Activated T-helper 1 cell treated with anti-CD3 and anti-CD28 coated beads, Interleukin-12 subunit alpha, Interleukin-12 subunit beta, Interleukin-2, Interleukin-4 antibody, amounts not matched to agents 30 ng/mL and 10 ng/mL and 1 ng/mL, durations not matched to agents 14 hours and 24 hours and 36 hours (primary cell): ENCODE results near the gene PFKFB1. TPM values are rescaled to one million over a fixed set of nuclear protein-coding genes. Genes with fewer than 3 reads are reported as not detected.
A peak's percentile ranks its signal among the peaks of the same experiment; 100 is the strongest.

ENCODE experiments used
- DNase-seq: peaks from one replicate; pipeline ENCODE4 v3.0.0; 2021; ENCODE audit warnings: low spot score
- H3K27ac Mint-ChIP-seq: one replicate; pipeline ENCODE4 v1.8.0; 2021; ENCODE audit warnings: mild to moderate bottlenecking, mixed read lengths
- H3K27me3 Mint-ChIP-seq: one replicate; pipeline ENCODE4 v1.8.0; 2022; ENCODE audit warnings: mild to moderate bottlenecking, moderate library complexity, mixed read lengths; ENCODE audit not compliant: insufficient read depth
- H3K36me3 Mint-ChIP-seq: one replicate; pipeline ENCODE4 v1.8.0; 2021; ENCODE audit warnings: low read depth, mixed read lengths
- H3K4me1 Mint-ChIP-seq: one replicate; pipeline ENCODE4 v1.8.0; 2021; ENCODE audit warnings: low read depth, mixed read lengths
- H3K4me3 Mint-ChIP-seq: one replicate; pipeline ENCODE4 v1.8.0; 2021; ENCODE audit warnings: mild to moderate bottlenecking, moderate library complexity, mixed read lengths
- H3K9me3 Mint-ChIP-seq: one replicate; pipeline ENCODE4 v1.8.0; 2021; ENCODE audit warnings: mixed read lengths
- intact Hi-C: fragments of 100-400 bp; cut with micrococcal nuclease; formaldehyde crosslinking; loops from one replicate; pipeline ENCODE4 v1.15.1; 2024
- total RNA-seq: library from RNA; stranded (reverse); gene quantifications from 2 replicates; pipeline ENCODE4 v1.2.3, GENCODE V29; 2022

PFKFB1 gene
- total RNA-seq, 1 donor from 2014 or later: 0.39 TPM

DNA sequence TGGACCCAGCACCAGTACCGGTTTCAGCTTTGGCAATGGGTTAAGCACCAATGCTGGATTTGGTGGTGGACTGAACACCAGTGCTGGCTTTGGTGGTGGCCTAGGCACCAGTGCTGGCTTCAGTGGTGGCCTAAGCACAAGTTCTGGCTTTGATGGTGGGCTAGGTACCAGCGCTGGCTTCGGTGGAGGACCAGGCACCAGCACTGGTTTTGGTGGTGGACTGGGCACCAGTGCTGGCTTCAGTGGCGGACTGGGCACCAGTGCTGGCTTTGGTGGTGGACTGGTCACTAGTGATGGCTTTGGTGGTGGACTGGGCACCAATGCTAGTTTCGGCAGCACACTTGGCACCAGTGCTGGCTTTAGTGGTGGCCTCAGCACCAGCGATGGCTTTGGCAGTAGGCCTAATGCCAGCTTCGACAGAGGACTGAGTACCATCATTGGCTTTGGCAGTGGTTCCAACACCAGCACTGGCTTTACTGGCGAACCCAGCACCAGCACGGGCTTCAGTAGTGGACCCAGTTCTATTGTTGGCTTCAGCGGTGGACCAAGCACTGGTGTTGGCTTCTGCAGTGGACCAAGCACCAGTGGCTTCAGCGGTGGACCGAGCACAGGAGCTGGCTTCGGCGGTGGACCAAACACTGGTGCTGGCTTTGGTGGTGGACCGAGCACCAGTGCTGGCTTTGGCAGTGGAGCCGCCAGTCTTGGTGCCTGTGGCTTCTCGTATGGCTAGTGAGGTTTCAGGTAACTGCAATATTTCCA is 63.5 kb downstream of the PFKFB1 start:
- Mint-ChIP-seq H3K36me3 (no peaks in the 10 kb centered on the region), H3K4me1 (no peaks in the 10 kb centered on the region), H3K9me3 (no peaks in the 10 kb centered on the region), H3K4me3 (no peak overlapping the region), H3K27me3 (no peaks in the 10 kb centered on the region), H3K27ac (no peak overlapping the region)
- no peak for DNase-seq
- intact Hi-C loops: no loop called here

DNA sequence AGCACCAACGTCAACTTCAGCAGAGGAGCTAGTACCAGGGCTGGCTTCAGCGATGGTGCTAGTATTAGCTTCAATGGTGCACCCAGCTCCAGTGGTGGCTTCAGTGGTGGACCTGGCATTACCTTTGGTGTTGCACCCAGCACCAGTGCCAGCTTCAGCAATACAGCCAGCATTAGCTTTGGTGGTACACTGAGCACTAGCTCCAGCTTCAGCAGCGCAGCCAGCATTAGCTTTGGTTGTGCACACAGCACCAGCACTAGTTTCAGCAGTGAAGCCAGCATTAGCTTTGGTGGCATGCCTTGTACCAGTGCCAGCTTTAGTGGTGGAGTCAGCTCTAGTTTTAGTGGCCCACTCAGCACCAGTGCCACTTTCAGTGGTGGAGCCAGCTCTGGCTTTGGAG is 65.1 kb downstream of the PFKFB1 start:
- H3K36me3 Mint-ChIP-seq: no peaks in the 10 kb centered on the region
- H3K4me1 Mint-ChIP-seq: no peaks in the 10 kb centered on the region
- intact Hi-C loops: no loop called here
- H3K27ac Mint-ChIP-seq: no peak overlapping the region
- H3K9me3 Mint-ChIP-seq: no peaks in the 10 kb centered on the region
- no peak for DNase-seq
- H3K4me3 Mint-ChIP-seq: no peak overlapping the region
- H3K27me3 Mint-ChIP-seq: no peaks in the 10 kb centered on the region

DNA sequence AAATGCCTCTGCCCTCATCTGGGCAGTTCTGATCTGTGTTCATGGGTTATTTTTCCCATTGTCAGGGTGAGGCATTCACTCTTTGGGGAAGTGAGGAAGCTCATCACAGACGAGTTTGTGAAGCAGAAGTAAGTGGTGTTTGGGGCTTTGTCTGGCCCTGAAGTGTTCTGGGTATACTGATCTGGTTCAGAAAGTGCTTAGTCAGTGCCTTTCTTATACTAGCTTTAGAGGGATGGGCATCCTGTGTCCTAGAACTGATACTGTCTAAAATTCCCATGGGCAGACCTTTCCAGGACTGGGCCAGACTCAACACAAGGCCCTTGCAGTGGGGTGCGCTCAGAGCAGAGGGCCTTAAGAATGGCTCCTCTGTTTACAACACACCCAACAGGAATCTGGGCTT is 67.0 kb downstream of the PFKFB1 start:
- intact Hi-C loops: no loop called here
- no peak for DNase-seq
- no peak overlapping the region for H3K4me3 Mint-ChIP-seq
- H3K27ac Mint-ChIP-seq: no peak overlapping the region
- no peaks in the 10 kb centered on the region for H3K27me3 Mint-ChIP-seq
- H3K36me3 Mint-ChIP-seq: no peaks in the 10 kb centered on the region
- H3K4me1 Mint-ChIP-seq: no peaks in the 10 kb centered on the region
- H3K9me3 Mint-ChIP-seq: no peaks in the 10 kb centered on the region

DNA sequence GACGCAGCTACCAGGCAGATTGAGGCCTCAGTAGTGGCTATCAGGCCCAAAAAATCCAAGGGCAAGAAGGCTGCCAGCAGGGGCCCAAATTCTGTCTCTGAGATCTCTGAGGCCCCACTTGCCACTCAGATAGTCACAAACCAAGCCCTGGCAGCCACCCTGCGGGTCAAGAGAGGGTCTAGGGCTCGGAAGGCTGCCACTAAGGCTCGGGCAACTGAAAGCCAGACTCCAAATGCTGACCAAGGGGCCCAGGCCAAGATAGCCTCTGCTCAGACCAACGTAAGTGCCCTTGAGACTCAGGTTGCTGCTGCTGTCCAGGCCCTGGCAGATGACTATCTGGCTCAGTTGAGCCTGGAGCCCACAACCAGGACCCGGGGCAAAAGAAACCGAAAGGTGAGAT is 70.6 kb downstream of the PFKFB1 start:
- intact Hi-C loops: no loop called here
- Mint-ChIP-seq H3K4me1 (peaks cover 17% of the 10 kb centered on the region), H3K9me3 (no peaks in the 10 kb centered on the region), H3K27me3 (peaks cover 7% of the 10 kb centered on the region), H3K36me3 (no peaks in the 10 kb centered on the region), H3K4me3 (no peak overlapping the region), H3K27ac (no peak overlapping the region)
- no peak for DNase-seq

DNA sequence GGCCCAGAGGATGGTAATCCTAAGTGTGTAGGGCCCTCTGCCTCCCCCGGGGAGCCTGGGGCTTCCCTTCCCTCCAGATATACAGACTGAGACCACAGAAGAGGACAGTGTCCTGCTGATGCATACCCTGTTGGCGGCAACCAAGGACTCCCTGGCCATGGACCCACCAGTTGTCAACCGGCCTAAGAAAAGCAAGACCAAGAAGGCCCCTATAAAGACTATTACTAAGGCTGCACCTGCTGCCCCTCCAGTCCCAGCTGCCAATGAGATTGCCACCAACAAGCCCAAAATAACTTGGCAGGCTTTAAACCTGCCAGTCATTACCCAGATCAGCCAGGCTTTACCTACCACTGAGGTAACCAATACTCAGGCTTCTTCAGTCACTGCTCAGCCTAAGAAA is 71.4 kb downstream of the PFKFB1 start:
- Mint-ChIP-seq H3K27ac (no peak overlapping the region), H3K27me3 (peaks cover 7% of the 10 kb centered on the region), H3K36me3 (no peaks in the 10 kb centered on the region), H3K9me3 (no peaks in the 10 kb centered on the region), H3K4me3 (no peak overlapping the region), H3K4me1 (peaks cover 17% of the 10 kb centered on the region)
- intact Hi-C loops: no loop called here
- no peak for DNase-seq

- Mint-ChIP-seq H3K4me3 (peak overlapping the region; percentile 92), H3K27ac (peak overlapping the region; percentile 61), H3K9me3 (no peaks in the 10 kb centered on the region), H3K4me1 (peaks cover 17% of the 10 kb centered on the region), H3K27me3 (peaks cover 11% of the 10 kb centered on the region), H3K36me3 (no peaks in the 10 kb centered on the region)
- DNase-seq: peak; percentile 11
- intact Hi-C loops: loop anchor here (2.0 kb wide), 1 partner anchor 79 kb away; the partner anchor contains the start of gene APEX2
These were observed 72.5 kb downstream of the PFKFB1 start for GRCh38 chrX:54921427-54922021.

GRCh38 chrX:54920610-54921426 is 73.2 kb downstream of the PFKFB1 start, which contains the start of gene TRO:
TSS of gene TRO (plus strand) at chrX:54920824. CDS start at chrX:54922247, 1,423 bp downstream.
- no peaks in the 10 kb centered on the region for H3K36me3 Mint-ChIP-seq
- H3K27me3 Mint-ChIP-seq: peaks cover 11% of the 10 kb centered on the region
- H3K9me3 Mint-ChIP-seq: no peaks in the 10 kb centered on the region
- no peak for DNase-seq
- peaks cover 17% of the 10 kb centered on the region for H3K4me1 Mint-ChIP-seq
- intact Hi-C loops: loop anchor here (2.0 kb wide), 1 partner anchor 80 kb away; the partner anchor contains the start of gene APEX2
- H3K27ac Mint-ChIP-seq: peak within 1 kb of the TSS; percentile 61
- peak within 1 kb of the TSS; percentile 92 for H3K4me3 Mint-ChIP-seq

GRCh38 chrX:54909941-54910340 is 84.0 kb downstream of the PFKFB1 start:
- H3K4me1 Mint-ChIP-seq: no peaks in the 10 kb centered on the region
- DNase-seq: no peak
- intact Hi-C loops: no loop called here
- H3K4me3 Mint-ChIP-seq: no peak overlapping the region
- H3K9me3 Mint-ChIP-seq: peaks cover 6% of the 10 kb centered on the region
- H3K36me3 Mint-ChIP-seq: no peaks in the 10 kb centered on the region
- H3K27me3 Mint-ChIP-seq: no peaks in the 10 kb centered on the region
- no peak overlapping the region for H3K27ac Mint-ChIP-seq

DNA sequence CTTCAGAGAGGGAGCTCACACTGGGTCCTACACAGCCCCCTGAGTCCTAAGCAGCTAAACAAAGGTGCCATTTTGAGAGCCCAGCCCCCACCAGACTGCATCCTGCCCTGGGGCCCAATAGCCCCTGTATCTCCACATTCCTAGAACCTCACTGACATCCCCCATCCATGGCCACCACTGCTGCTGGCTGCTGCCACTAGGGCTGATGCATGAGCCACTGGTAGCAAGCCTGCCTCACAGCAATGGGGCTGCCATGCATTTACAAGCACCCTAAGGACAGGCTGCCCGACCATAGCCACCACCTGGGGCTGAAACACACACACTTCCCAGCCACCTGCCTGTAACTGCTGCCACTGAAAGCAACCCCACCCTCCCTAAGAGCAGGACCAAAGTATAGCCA is 99.8 kb downstream of the PFKFB1 start:
- Mint-ChIP-seq H3K4me3 (no peak overlapping the region), H3K27me3 (peaks cover 3% of the 10 kb centered on the region), H3K27ac (no peak overlapping the region), H3K36me3 (no peaks in the 10 kb centered on the region), H3K9me3 (no peaks in the 10 kb centered on the region), H3K4me1 (no peaks in the 10 kb centered on the region)
- DNase-seq: no peak
- intact Hi-C loops: loop anchor here (5.0 kb wide), 2 partner anchors 268 to 448 kb away; no protein-coding TSS in a partner anchor

GRCh38 chrX:54891573-54891972 is 102.4 kb downstream of the PFKFB1 start:
- peak; percentile 2 for DNase-seq
- no peak overlapping the region for H3K4me3 Mint-ChIP-seq
- H3K27me3 Mint-ChIP-seq: peaks cover 5% of the 10 kb centered on the region
- no peaks in the 10 kb centered on the region for H3K4me1 Mint-ChIP-seq
- no peaks in the 10 kb centered on the region for H3K9me3 Mint-ChIP-seq
- intact Hi-C loops: loop anchor here (1.0 to 5.0 kb wide), 3 partner anchors 166 to 451 kb away; no protein-coding TSS in a partner anchor
- H3K36me3 Mint-ChIP-seq: no peaks in the 10 kb centered on the region
- H3K27ac Mint-ChIP-seq: no peak overlapping the region

- Mint-ChIP-seq H3K9me3 (no peaks in the 10 kb centered on the region), H3K27me3 (peaks cover 5% of the 10 kb centered on the region), H3K4me3 (no peak overlapping the region), H3K4me1 (no peaks in the 10 kb centered on the region), H3K27ac (no peak overlapping the region), H3K36me3 (no peaks in the 10 kb centered on the region)
- DNase-seq: no peak
- intact Hi-C loops: no loop called here
These were observed 108.2 kb downstream of the PFKFB1 start for GRCh38 chrX:54885740-54886139.
